Subcutaneous abdominal adipose tissue (tissue), 5 donors: ENCODE results near the gene NOL6.

Experiments used
- H3K27ac ChIP-seq: one replicate; pipeline ENCODE4 v1.7.0; 2013; ENCODE audit warnings: low read depth, mild to moderate bottlenecking, inconsistent platforms, low read length, moderate library complexity
- H3K27me3 ChIP-seq, 5 donors: one replicate each; pipeline ENCODE4 v1.7.0; 2013; ENCODE audit warnings: low read length in 5 of 5, inconsistent platforms in 1 of 5; ENCODE audit not compliant: control insufficient read depth in 5 of 5, insufficient read depth in 4 of 5
- H3K36me3 ChIP-seq, 5 donors: one replicate each; pipeline ENCODE4 v1.7.0; 2013; ENCODE audit warnings: low read length in 5 of 5; ENCODE audit not compliant: control insufficient read depth in 5 of 5, insufficient read depth in 5 of 5
- H3K4me1 ChIP-seq, 5 donors: one replicate each; pipeline ENCODE4 v1.7.0; 2013; ENCODE audit warnings: low read length in 5 of 5, mild to moderate bottlenecking in 3 of 5, moderate library complexity in 1 of 5; ENCODE audit not compliant: control insufficient read depth in 5 of 5, insufficient read depth in 5 of 5
- H3K4me3 ChIP-seq, 5 donors: one replicate each; pipeline ENCODE4 v1.7.0; 2013; ENCODE audit warnings: low read length in 5 of 5, low read depth in 1 of 5
- H3K9ac ChIP-seq, 5 donors: one replicate each; pipeline ENCODE4 v1.7.0; 2013; ENCODE audit warnings: low read length in 5 of 5, mild to moderate bottlenecking in 4 of 5, moderate library complexity in 3 of 5
- H3K9me3 ChIP-seq, 5 donors: one replicate each; pipeline ENCODE4 v1.7.0; 2013; ENCODE audit warnings: low read length in 5 of 5; ENCODE audit not compliant: control insufficient read depth in 5 of 5
- donor health status: healthy.
- donor health status: healthy.
- donor health status: healthy.
- donor health status: healthy.
- donor health status: healthy.

NOL6 gene

DNA sequence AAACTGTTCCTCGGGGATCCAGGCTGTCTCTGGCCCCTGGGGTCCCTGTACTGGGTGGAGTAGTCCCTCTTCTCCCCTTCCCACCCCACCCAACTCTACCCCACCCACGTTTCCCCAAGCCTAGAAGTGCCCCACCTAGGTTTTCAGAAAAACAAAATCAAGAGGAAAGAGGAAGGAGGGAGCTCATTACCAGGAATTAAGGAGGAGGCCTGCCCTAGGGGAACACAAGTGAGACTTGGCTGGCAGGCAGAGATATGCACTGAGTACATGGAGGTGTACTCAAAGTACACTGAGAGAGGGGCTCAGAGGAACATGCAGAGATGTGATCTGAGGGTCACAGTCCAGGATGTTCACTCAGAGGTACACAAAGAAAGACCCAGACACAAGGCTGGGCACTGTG, 36.5 kb downstream of the NOL6 start:
- Histone ChIP-seq H3K9ac (no peak overlapping the region), H3K9me3 (no peaks in the 10 kb centered on the region), H3K27me3 (peaks cover 3 to 14% (median 13%) of the 10 kb centered on the region in 5 donors), H3K27ac (no peak overlapping the region), H3K36me3 (no peaks in the 10 kb centered on the region), H3K4me1 (peaks cover 0 to 23% (median 7%) of the 10 kb centered on the region in 5 donors), H3K4me3 (no peak overlapping the region)

DNA sequence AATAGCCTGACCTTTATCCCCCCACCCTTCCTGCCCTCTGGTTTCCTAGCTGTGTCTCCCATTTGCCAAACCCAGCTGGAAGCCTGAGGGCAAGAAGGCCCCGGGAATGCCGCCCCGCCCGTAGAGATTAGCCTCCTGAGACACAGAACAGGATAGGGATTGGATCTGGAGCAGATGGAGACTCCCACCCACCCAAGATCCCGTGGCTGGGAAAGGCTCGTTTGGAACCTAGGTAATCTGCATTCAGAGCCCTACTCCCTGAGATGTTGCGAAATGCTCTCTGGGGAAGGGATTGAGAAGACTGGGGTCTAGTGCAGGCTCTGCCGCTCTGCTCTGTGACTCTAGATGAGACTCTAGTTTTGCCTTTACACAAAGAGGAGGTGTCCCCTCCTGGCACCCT, 37.3 kb downstream of the NOL6 start:
- no peaks in the 10 kb centered on the region for H3K36me3 ChIP-seq
- H3K9me3 ChIP-seq = no peaks in the 10 kb centered on the region
- H3K4me3 ChIP-seq = no peak overlapping the region
- peaks cover 3 to 14% (median 13%) of the 10 kb centered on the region in 5 donors for H3K27me3 ChIP-seq
- peaks cover 0 to 23% (median 7%) of the 10 kb centered on the region in 5 donors for H3K4me1 ChIP-seq
- H3K27ac ChIP-seq = no peak overlapping the region
- H3K9ac ChIP-seq = no peak overlapping the region

DNA sequence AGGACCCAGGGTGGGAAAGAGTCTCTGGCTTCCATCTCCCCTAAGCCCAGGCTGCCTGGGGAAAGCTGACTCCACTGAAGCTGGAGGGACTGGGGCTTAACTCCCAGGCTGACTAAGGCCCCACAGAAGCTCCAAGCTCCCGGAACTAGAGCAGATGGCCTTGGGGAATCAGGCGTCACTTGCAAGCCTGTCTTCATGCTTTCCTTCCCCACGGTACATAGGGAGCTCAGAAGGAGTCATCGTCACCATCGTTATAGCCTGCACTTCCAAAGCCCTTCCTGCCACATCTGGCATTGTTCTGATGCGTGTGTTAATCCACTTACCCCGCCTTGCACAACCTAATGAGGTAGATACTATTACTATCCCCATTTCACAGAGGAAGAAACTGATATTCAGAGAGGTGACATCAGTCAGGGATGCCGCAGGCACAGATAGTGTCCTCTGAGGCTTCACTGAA, 37.9 kb downstream of the NOL6 start:
- H3K9me3 ChIP-seq = no peaks in the 10 kb centered on the region
- H3K36me3 ChIP-seq = no peaks in the 10 kb centered on the region
- H3K4me1 ChIP-seq = peaks cover 0 to 23% (median 7%) of the 10 kb centered on the region in 5 donors
- no peak overlapping the region for H3K4me3 ChIP-seq
- peak overlapping the region in 1 of 5 donors; percentile 13 for H3K9ac ChIP-seq
- peaks cover 3 to 14% (median 13%) of the 10 kb centered on the region in 5 donors for H3K27me3 ChIP-seq
- no peak overlapping the region for H3K27ac ChIP-seq

DNA sequence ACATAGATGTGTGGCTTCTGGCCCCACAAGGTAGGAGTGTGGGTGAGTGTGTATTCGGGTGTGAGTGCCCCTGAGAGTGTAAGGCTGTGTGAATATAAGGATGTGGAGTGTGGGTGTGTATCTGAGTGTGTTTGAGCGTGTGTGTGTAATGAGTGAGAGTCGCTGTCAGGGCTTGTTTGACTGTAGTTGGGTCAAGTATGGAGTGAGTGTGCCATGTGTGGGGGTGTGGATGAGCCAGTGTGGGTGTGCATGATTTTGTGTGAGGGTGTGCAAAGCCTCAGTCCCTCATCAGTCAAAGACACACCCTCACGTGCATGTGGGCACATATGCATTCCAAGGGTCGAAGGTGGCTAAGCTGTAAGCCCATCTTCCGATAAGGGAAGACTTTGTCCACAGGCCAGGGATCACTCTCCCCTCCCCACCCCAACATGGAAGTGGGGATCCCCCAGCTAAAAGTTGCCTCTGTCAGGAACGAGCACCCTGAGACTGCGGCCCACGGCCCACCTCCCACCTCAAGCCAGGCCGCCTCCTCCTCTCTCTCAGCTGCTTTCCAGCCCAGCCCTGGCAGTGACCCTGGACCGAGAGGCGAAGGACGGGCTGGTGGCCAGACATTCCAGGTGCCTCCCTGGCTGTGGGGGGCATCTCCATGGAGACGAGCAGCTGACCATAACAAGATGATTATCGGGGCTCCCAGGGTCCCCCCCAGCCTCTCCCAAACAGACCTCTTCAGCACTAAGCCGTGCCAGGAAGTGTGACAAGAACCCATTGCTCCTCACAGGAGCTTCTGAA, 39.2 kb downstream of the NOL6 start:
- H3K9me3 ChIP-seq = no peaks in the 10 kb centered on the region
- no peak overlapping the region for H3K9ac ChIP-seq
- H3K36me3 ChIP-seq = no peaks in the 10 kb centered on the region
- peaks cover 0 to 20% (median 7%) of the 10 kb centered on the region in 5 donors for H3K4me1 ChIP-seq
- H3K27ac ChIP-seq = no peak overlapping the region
- peaks cover 2 to 14% (median 13%) of the 10 kb centered on the region in 5 donors for H3K27me3 ChIP-seq
- no peak overlapping the region for H3K4me3 ChIP-seq

DNA sequence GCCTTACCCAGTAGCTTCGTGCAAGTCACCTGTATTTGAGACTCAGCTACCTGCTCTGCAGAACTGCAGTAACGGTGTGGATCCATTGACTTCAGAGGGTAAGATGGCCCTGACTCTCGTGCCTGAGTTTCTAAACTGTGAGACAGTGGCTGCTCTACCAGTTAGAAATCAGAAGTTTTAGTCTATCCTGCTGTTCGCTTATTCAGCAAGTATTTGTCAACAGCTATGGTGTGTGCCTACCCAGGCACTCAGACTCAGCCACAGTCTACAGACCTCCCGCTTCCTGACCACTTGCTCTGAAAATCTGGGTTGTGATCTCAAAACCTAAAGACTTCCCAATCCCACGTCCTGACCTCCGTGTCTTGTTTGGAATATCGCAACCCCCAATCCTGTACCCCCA, 39.9 kb downstream of the NOL6 start:
- Histone ChIP-seq H3K4me3 (no peak overlapping the region), H3K4me1 (peaks cover 0 to 14% (median 7%) of the 10 kb centered on the region in 5 donors), H3K9me3 (no peaks in the 10 kb centered on the region), H3K27ac (no peak overlapping the region), H3K36me3 (no peaks in the 10 kb centered on the region), H3K27me3 (peaks cover 0 to 14% (median 13%) of the 10 kb centered on the region in 5 donors), H3K9ac (no peak overlapping the region)

DNA sequence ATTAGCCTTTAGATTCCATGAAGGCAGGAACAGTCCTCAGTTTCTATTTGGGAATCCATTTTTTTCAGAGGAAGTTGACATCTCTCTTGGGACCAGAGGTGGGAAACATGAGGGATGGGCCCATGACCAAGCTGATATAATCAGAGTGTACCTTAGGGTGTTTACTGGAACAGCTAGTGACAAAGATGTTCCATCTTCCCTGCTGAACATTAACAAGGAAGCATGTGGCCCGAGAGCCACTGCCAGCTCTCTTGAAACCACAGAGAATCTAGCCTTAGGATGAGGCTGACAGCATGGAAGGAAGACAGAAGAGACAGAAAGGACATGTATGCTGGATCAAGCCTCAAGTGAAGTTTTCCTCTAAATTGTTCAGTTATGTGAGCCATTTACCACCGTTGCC, 42.3 kb downstream of the NOL6 start:
- Histone ChIP-seq H3K4me3 (no peak overlapping the region), H3K36me3 (no peaks in the 10 kb centered on the region), H3K27ac (no peak overlapping the region), H3K27me3 (peaks cover 0 to 14% (median 13%) of the 10 kb centered on the region in 5 donors), H3K9me3 (no peaks in the 10 kb centered on the region), H3K4me1 (peaks cover 0 to 9% (median 3%) of the 10 kb centered on the region in 5 donors), H3K9ac (no peak overlapping the region)

DNA sequence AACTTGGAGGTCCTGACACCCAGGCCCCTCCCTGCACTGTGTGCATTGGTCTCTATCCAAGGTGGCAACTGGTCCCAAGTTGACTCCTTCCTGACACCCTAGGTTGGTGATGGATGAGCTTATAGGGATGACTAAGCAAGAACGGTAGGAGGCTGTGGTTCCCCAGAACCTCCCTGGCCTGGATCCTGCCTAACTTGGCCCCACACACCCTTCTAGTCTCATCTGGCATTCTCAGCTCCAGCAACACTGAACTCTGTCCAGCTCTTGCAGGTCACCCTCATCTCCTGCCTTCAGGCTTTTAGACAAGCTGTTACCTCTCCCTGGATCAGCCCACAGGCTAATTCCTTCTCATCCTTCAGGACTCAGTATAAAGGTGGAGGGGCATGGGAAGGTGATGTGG, 42.8 kb downstream of the NOL6 start:
- Histone ChIP-seq H3K4me3 (no peak overlapping the region), H3K9me3 (no peaks in the 10 kb centered on the region), H3K27ac (no peak overlapping the region), H3K27me3 (peaks cover 0 to 13% (median 13%) of the 10 kb centered on the region in 5 donors), H3K9ac (no peak overlapping the region), H3K4me1 (peaks cover 0 to 5% (median 0%) of the 10 kb centered on the region in 5 donors), H3K36me3 (no peaks in the 10 kb centered on the region)

DNA sequence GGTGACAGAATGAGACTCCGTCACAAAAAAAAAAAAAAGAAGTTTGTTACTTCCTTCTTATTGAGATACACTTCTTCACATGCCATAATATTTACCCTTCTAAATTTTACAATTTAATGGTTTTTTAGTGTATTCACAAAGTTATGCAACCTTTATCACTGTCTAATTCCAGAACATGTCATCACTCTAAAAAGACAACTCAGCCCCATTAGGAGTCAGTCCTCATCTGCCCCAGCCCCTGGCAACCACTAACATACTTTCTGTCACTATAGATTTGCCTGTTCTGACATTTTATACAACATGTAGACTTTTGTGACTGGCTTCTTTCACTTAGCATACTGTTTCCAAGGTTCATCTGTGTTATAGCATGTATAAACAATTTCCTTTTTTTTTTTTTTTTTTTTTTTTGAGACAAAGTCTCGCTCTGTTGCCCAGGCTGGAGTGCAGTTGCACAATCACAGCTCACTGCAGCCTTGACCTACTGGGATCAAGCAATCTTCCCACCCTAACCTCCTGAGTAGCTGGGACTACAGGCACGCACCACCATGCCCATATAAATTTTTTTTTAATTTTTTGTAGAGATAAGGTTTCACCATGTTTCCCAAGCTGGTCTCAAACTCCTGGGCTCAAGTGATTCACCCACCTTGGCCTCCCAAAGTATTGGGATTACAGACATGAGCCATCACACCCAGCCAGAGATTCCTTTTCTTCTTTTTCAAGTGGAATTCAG, 44.3 kb downstream of the NOL6 start:
- Histone ChIP-seq H3K36me3 (no peaks in the 10 kb centered on the region), H3K27ac (no peak overlapping the region), H3K4me1 (peaks cover 0 to 4% (median 1%) of the 10 kb centered on the region in 5 donors), H3K4me3 (no peak overlapping the region), H3K9ac (no peak overlapping the region), H3K27me3 (peaks cover 0 to 3% (median 0%) of the 10 kb centered on the region in 5 donors), H3K9me3 (no peaks in the 10 kb centered on the region)

DNA sequence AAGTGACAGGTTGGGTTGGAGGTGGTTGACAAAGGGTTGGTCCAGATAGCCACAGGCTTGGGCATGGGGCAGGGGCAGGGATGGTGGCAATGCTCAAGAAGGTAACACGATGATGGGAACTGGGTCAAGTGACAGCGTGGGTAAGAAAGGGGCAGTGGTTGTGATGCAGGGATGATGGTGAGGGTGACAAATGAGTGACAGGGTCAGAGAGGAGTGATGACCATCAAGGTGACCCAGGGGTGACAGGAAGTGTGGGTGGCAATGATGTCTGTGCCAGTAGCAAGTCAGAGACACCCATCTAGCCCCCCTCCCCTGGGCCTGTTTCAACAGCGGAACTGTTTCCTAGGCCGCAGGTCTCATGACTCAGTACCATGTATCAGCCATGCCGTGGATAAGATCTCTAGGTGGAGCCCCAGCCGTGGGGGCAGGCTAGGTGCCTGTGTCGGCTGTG, 46.9 kb downstream of the NOL6 start:
- Histone ChIP-seq H3K27me3 (no peaks in the 10 kb centered on the region), H3K27ac (no peak overlapping the region), H3K4me3 (no peak overlapping the region), H3K4me1 (peaks cover 0 to 4% (median 1%) of the 10 kb centered on the region in 5 donors), H3K36me3 (no peaks in the 10 kb centered on the region), H3K9ac (no peak overlapping the region), H3K9me3 (no peaks in the 10 kb centered on the region)

DNA sequence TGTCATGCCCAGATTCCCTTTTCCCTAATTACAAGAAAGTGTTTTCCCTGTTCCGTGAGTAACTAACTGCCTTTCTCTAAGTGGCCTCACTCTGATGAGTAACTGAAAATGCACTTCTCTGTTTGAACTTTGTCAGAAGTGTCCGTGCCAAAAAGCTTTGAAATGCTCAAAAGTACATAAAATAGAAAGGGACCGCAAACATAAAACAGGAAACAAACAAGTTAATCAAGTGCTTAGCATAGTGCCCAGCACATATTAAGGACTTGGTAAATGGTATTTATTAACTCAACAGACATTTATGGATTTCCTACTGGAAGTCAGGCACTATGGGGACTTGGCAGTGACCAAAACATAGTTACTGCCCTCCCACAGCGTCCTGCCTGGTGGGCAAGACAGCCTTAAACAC, 48.6 kb downstream of the NOL6 start:
- Histone ChIP-seq H3K9me3 (no peaks in the 10 kb centered on the region), H3K4me3 (no peak overlapping the region), H3K27ac (no peak overlapping the region), H3K27me3 (no peaks in the 10 kb centered on the region), H3K36me3 (no peaks in the 10 kb centered on the region), H3K4me1 (peaks cover 0 to 4% (median 1%) of the 10 kb centered on the region in 5 donors), H3K9ac (peak overlapping the region in 1 of 5 donors; percentile 5)
